ENCODE results near the gene CRY2. TPM values are rescaled to one million over a fixed set of nuclear protein-coding genes. Genes with fewer than 3 reads are reported as not detected.
"Not testable (repeated sequence)": the region's sequence is repeated elsewhere in the genome, so short reads cannot be mapped to it uniquely, and the experiment has no call there.

The CRY2 gene
- total RNA-seq, 1 experiment from 2014 or later: 8.1 TPM

- DNase-seq (ENCODE audit: low spot score): peak; percentile 78
These were observed 52.3 kb downstream of the CRY2 start for GRCh38 chr11:45899448-45900174.

- not testable (repeated sequence) for DNase-seq (ENCODE audit: low spot score)
These were observed 53.0 kb downstream of the CRY2 start for GRCh38 chr11:45900175-45900800.

GRCh38 chr11:45900916-45901617 lies 53.8 kb downstream of the CRY2 start:
- DNase-seq (ENCODE audit: low spot score): no peak

GRCh38 chr11:45901626-45902025 lies 54.4 kb downstream of the CRY2 start:
- DNase-seq (ENCODE audit: low spot score): no peak

- no peak for DNase-seq (ENCODE audit: low spot score)
These were observed 55.4 kb downstream of the CRY2 start for GRCh38 chr11:45902452-45903380.

- no peak for DNase-seq (ENCODE audit: low spot score)
These were observed 57.1 kb downstream of the CRY2 start for GRCh38 chr11:45904309-45904915.

GRCh38 chr11:45905095-45905494 lies 57.8 kb downstream of the CRY2 start:
- DNase-seq (ENCODE audit: low spot score): no peak

GRCh38 chr11:45905576-45905975 lies 58.3 kb downstream of the CRY2 start:
- not testable (repeated sequence) for DNase-seq (ENCODE audit: low spot score)

GRCh38 chr11:45906096-45906682 lies 58.9 kb downstream of the CRY2 start:
- no peak for DNase-seq (ENCODE audit: low spot score)

GRCh38 chr11:45906965-45907611 lies 59.8 kb downstream of the CRY2 start, which contains the start of gene FREY1:
FREY1 (minus strand) TSS chr11:45907271; CDS start chr11:45907245, 26 bp downstream.
- no peak for DNase-seq (ENCODE audit: low spot score)

GRCh38 chr11:45907911-45908370 lies 60.7 kb downstream of the CRY2 start:
- DNase-seq (ENCODE audit: low spot score): no peak

- DNase-seq (ENCODE audit: low spot score): no peak
These were observed 62.6 kb downstream of the CRY2 start for GRCh38 chr11:45909594-45910475.

- DNase-seq (ENCODE audit: low spot score): no peak
These were observed 63.3 kb downstream of the CRY2 start for GRCh38 chr11:45910623-45911022.

GRCh38 chr11:45913514-45913913 lies 66.2 kb downstream of the CRY2 start:
- DNase-seq (ENCODE audit: low spot score): no peak

- no peak for DNase-seq (ENCODE audit: low spot score)
These were observed 66.8 kb downstream of the CRY2 start for GRCh38 chr11:45913942-45914635.

GRCh38 chr11:45915446-45915845 lies 68.2 kb downstream of the CRY2 start:
- no peak for DNase-seq (ENCODE audit: low spot score)

- no peak for DNase-seq (ENCODE audit: low spot score)
These were observed 70.0 kb downstream of the CRY2 start for GRCh38 chr11:45917286-45917622.

- peak; percentile 100 for DNase-seq (ENCODE audit: low spot score)
These were observed 70.5 kb downstream of the CRY2 start, which contains the start of gene PEX16 for GRCh38 chr11:45917623-45918330. PEX16 (minus strand) TSS chr11:45917877; CDS start chr11:45917811, 66 bp downstream.

Data from A172 (cell line).